ENCODE measurements around the gene HYOU1. TPM values are rescaled to one million over a fixed set of nuclear protein-coding genes. Genes with fewer than 3 reads are reported as not detected.

HYOU1 gene
- total and polyA plus RNA-seq, 2 of the 8 experiments (the other 6 are each of a cell fraction or from before 2014, with no cell fraction given) = 239 to 295 TPM

DNA sequence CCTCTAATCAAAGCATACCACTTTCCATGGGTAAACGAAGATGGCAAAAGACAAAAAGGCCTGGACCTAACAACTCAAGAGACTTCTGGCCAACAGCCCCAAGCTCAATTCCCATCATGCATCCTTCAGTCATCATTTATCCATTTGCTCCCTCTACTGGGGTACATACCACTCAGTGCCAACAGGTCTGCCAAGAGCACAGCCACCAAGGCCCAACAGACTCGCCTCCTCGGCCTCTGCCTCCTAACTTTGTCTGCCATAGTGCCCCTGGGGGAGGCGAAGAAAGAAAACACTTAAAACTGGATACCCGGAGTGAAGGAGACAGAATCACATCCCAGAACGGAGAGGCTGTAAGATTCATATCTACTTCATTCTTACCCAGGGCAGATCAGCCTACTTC, 1.1 kb downstream of the HYOU1 start (continued):
- TF ChIP-seq EGR1 (IDR thresholded peaks at IDR 0.05; ENCODE audit: borderline replicate concordance, low read depth, low read length) = no peak
- no peak for TF ChIP-seq CHD1 (IDR thresholded peaks at IDR 0.05; ENCODE audit: low read depth, low read length)
- no peak for TF ChIP-seq NANOG (IDR thresholded peaks at IDR 0.05; ENCODE audit: insufficient read depth, low read depth, low read length, poor library complexity, severe bottlenecking)
- TF ChIP-seq GTF2F1 (IDR thresholded peaks at IDR 0.05; ENCODE audit: borderline replicate concordance, low read depth, low read length) = no peak

All from H1 (cell line).